Forelimb muscle (tissue), 1 donor: ENCODE data around the gene C1orf105. TPM values are rescaled to one million over a fixed set of nuclear protein-coding genes. Genes with fewer than 3 reads are reported as not detected.
"Not testable (repeated sequence)": the region's sequence is repeated elsewhere in the genome, so short reads cannot be mapped to it uniquely, and the experiment has no call there.

Source experiments
- DNase-seq: peaks from one replicate; pipeline ENCODE4 v3.0.0-alpha.2; 2013; ENCODE audit warnings: low read depth
- polyA plus RNA-seq: library from polyadenylated mRNA; unstranded; fragments of 120-200 nt; gene quantifications from one replicate; pipeline ENCODE4 v1.2.1, GENCODE V29; 2013; ENCODE audit not compliant: insufficient read length

Gene C1orf105
- polyA plus RNA-seq, 1 donor: 142 TPM

- DNase-seq: no peak
These were observed 6.7 kb downstream of the C1orf105 start for GRCh38 chr1:172427191-172427590.

DNA sequence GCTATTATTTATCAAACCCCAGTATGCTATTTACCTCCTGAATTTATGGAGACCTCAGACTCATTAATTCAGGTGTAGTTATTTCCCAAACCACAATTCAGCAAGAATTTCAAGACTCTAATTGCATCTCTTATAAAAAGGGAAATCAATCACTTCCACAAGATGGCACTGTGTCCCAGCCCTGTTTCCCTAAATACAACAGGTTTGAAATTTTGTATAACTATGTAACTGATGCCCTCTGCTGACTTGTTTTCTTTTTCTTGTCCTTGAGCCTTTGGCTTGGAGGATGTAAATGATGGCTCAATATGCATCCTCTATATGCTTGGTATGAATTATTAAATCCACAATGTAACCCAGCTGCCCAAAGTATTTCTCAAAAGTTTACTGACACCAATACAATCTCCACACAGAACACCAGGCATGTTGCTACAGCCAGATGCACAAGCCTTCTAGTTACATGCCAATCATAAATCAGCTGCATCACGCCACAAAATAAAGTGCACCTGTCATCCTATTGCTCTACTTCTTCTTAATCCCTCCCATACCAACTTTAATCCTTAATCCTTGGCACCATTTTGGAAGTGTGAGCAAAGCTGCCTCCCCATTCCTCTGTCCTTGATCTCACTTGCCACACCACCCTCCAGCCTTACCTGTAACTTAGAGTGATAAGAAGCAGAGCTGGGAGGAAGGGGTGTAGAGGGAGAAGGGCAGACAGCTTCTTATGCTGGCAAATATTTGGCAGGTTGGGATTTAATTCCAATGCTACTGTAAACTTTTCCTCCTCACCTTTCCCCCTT is 9.0 kb downstream of the C1orf105 start:
- peak; percentile 69 for DNase-seq

DNA sequence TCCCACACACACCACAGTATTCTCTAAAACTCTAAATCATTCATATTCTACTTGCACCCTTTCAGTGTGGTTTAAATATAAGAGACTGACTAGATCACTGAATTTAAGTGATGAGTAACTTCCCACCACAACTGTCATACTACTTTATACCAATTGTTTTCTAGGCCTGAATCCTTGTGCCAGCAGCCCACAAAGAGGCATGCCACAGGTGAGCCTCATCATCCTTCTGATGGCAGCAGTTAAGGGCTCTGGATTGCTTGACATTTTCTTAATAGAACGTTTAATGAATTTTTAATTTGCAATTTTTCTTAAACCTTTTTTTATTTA is 9.6 kb downstream of the C1orf105 start:
- no peak for DNase-seq

DNA sequence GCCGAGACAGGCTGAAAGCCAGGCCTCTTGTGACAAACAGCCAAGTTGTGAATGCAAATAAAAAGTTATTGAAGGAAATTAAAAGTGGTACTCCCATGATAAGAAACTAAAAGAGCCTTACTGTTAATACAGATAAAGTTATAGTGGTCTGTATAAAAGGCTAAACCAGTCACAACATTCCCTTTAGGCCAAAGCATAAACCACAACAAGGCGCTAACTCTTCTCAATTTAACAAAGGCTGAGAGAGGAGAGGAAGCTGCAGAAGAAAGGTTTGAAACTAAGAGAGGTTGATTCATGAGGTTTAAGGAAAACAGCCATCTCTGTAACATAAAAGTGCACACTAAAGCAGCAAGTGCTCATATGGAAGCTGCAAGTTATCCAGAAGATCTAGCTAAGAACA is 10.7 kb downstream of the C1orf105 start:
- DNase-seq: no peak

DNA sequence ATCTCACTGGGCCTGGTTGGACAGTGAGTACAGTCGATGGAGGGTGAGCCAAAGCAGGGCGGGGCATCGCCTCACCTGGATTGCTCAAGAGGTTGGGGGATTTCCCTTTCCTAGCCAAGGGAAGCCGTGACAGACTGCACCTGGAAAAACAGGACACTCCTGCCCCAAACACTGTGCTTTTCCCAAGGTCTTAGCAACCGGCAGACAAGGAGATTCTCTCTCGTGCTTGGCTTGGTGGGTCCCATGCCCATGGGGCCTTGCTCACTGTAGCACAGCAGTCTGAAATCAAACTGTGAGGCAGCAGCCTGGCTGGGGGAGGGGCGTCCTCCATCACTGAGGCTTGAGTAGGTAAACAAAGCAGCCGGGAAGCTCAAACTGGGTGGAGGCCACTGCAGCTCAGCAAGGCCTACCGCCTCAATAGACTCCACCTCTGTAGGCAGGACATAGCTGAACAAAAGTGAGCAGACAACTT is 11.3 kb downstream of the C1orf105 start:
- DNase-seq: no peak

DNA sequence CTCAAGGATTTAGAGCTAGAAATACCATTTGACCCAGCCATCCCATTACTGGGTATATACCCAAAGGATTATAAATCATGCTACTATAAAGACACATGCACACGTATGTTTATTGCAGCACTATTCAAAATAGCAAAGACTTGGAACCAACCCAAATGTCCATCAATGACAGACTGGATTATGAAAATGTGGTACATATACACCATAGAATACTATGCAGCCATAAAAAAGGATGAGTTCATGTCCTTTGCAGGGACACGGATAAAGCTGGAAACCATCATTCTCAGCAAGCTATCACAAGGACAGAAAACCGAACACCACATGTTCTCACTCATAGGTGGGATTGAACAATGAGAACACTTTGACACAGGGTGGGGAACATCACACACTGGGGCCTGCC is 16.7 kb downstream of the C1orf105 start:
- not testable (repeated sequence) for DNase-seq

- DNase-seq: no peak
These were observed 21.9 kb downstream of the C1orf105 start for GRCh38 chr1:172442404-172442803.

GRCh38 chr1:172442843-172443565 is 22.5 kb downstream of the C1orf105 start:
- no peak for DNase-seq

- DNase-seq: peak; percentile 70
These were observed 23.4 kb downstream of the C1orf105 start, which contains the start of gene PIGC for GRCh38 chr1:172443666-172444453. Gene PIGC, minus strand, starts transcription at chr1:172444069. Its CDS starts 1,447 bp downstream, at chr1:172442622.

GRCh38 chr1:172446547-172446946 is 26.1 kb downstream of the C1orf105 start:
- DNase-seq: no peak

- DNase-seq: no peak
These were observed 27.2 kb downstream of the C1orf105 start for GRCh38 chr1:172447641-172448040.

GRCh38 chr1:172448995-172449584 is 28.6 kb downstream of the C1orf105 start:
- DNase-seq: no peak

GRCh38 chr1:172449585-172450523 is 29.4 kb downstream of the C1orf105 start:
- DNase-seq: peak; percentile 32

DNA sequence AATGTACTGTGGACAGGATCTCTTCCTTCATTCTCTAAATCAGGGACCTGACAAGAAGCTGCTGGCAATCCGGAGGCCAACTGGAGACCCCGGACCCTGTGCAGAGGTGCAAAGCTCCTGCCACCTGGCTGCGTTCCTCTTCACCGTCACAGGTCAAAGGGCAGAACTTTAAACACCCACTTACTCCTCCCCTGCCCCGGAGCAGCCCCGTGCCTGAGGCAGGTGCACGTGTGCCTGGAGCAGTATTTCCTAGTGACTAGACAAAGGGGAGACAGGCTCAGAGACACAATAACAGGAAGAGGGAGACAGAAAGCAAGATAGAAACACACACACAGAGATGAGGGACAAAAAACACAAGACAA is 30.0 kb downstream of the C1orf105 start:
- DNase-seq: no peak

- DNase-seq: no peak
These were observed 30.5 kb downstream of the C1orf105 start for GRCh38 chr1:172451002-172451443.

GRCh38 chr1:172452536-172453152 is 32.2 kb downstream of the C1orf105 start:
- no peak for DNase-seq

- DNase-seq: no peak
These were observed 32.7 kb downstream of the C1orf105 start for GRCh38 chr1:172453153-172453545.

DNA sequence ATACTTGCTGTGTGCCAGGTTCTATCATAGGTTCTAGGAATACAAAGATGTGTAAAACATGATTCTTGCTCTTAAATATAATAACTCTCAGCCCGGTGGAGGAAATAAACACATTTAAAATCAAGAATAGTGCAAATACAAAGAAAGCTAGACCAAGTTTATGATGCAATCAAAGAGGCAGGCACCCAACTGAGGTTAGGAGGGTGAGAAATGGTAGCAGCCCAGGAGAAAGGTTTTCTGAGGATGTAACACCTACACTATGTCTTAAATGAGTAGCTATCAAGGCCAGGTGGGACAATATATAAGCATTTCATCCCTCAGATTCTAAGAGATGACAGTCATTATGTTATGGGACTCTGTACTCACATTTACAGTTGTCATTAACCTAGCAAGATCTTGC is 33.1 kb downstream of the C1orf105 start:
- DNase-seq: no peak

- no peak for DNase-seq
These were observed 35.0 kb downstream of the C1orf105 start for GRCh38 chr1:172455451-172455850.

DNA sequence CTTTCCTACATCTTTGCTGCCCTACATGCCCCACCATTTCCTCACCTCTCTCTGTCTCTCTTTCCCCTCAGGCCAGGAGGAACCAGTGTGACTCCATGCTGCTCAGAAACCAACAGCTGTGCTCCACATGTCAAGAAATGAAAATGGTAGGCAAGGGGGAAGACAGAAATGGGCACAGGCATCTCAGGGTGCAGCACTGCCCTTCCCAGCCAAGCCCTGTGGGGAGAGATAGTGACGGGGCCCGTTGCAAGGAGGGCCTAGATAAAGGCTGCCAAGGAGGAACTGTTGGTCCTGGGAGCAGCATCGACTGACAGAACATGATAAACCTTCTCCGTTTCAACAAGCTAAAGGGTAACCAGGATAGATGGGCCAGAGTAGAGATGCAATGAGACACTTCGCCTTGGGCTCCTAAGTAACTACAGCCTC is 35.9 kb downstream of the C1orf105 start:
- no peak for DNase-seq
